Liver (tissue), 9 donors: ENCODE measurements around the gene DMD. TPM values are rescaled to one million over a fixed set of nuclear protein-coding genes. Genes with fewer than 3 reads are reported as not detected.

Experiments used
- DNase-seq: peaks from one replicate; pipeline ENCODE4 v3.0.0-alpha.2; 2017; ENCODE audit warnings: low spot score
- H3K27ac ChIP-seq, 2 donors: one replicate each; pipeline ENCODE4 v1.7.0; 2013; ENCODE audit warnings: inconsistent platforms in 2 of 2, low read length in 2 of 2, control low read depth in 1 of 2, low read depth in 1 of 2, mild to moderate bottlenecking in 1 of 2
- H3K27me3 ChIP-seq, 4 donors: one replicate each; pipeline versions ENCODE4 v1.6.1 to v1.7.0; 2013; ENCODE audit warnings: low read length in 3 of 4, inconsistent platforms in 1 of 4, mild to moderate bottlenecking in 1 of 4, moderate library complexity in 1 of 4; ENCODE audit not compliant: control insufficient read depth in 4 of 4, insufficient read depth in 4 of 4
- H3K36me3 ChIP-seq, 4 donors: one replicate each; pipeline versions ENCODE4 v1.6.1 to v1.7.0; 2013; ENCODE audit warnings: low read length in 3 of 4, mild to moderate bottlenecking in 3 of 4, low read depth in 1 of 4, moderate library complexity in 1 of 4; ENCODE audit not compliant: control insufficient read depth in 4 of 4, insufficient read depth in 3 of 4
- H3K4me1 ChIP-seq, 4 donors: one replicate each; pipeline versions ENCODE4 v1.6.1 to v1.7.0; 2013; ENCODE audit warnings: low read length in 3 of 4, mild to moderate bottlenecking in 3 of 4, moderate library complexity in 1 of 4; ENCODE audit not compliant: control insufficient read depth in 4 of 4, insufficient read depth in 4 of 4
- H3K4me3 ChIP-seq, 3 donors: one replicate each; pipeline versions ENCODE4 v1.6.1 to v1.7.0; 2013; ENCODE audit warnings: low read length in 3 of 3, control low read depth in 1 of 3, low read depth in 1 of 3, mild to moderate bottlenecking in 1 of 3
- H3K9ac ChIP-seq, 2 donors: one replicate each; pipeline ENCODE4 v1.7.0; 2013; ENCODE audit warnings: low read length in 2 of 2, mild to moderate bottlenecking in 2 of 2, moderate library complexity in 2 of 2, control low read depth in 1 of 2, low read depth in 1 of 2
- H3K9me3 ChIP-seq, 4 donors: one replicate each; pipeline versions ENCODE4 v1.6.1 to v1.7.0; 2013; ENCODE audit warnings: low read length in 3 of 4; ENCODE audit not compliant: control insufficient read depth in 4 of 4
- ATF3 ChIP-seq: IDR thresholded peaks from 2 replicates; pipeline ENCODE4 v1.6.1; 2016; ENCODE audit warnings: antibody characterized with exemption
- EGR1 ChIP-seq, 2 donors: IDR thresholded peaks; 2 replicates each; pipeline ENCODE4 v1.6.1; 2016 to 2018; ENCODE audit warnings: antibody characterized with exemption in 2 of 2, low read depth in 2 of 2
- FOXA1 ChIP-seq: IDR thresholded peaks from 2 replicates; pipeline ENCODE4 v1.6.1; 2016; ENCODE audit warnings: antibody characterized with exemption
- FOXA2 ChIP-seq: IDR thresholded peaks from 2 replicates; pipeline ENCODE4 v1.6.1; 2016; ENCODE audit warnings: antibody characterized with exemption
- GABPA ChIP-seq, 2 donors: IDR thresholded peaks in 1 of 2; conservative IDR thresholded peaks in 1 of 2; 2 replicates each; pipeline ENCODE4 v1.6.1; 2016; ENCODE audit warnings: antibody characterized with exemption in 2 of 2, mild to moderate bottlenecking in 1 of 2, moderate library complexity in 1 of 2
- HNF4A ChIP-seq, 2 donors: conservative IDR thresholded peaks; 2 replicates each; pipeline ENCODE4 v1.6.1; 2016; ENCODE audit warnings: antibody characterized with exemption in 2 of 2, mild to moderate bottlenecking in 2 of 2
- HNF4G ChIP-seq: IDR thresholded peaks from 2 replicates; pipeline ENCODE4 v1.6.1; 2016; ENCODE audit warnings: antibody characterized with exemption
- JUND ChIP-seq, 2 donors: IDR thresholded peaks; 2 replicates each; pipeline ENCODE4 v1.6.1; 2016; ENCODE audit warnings: antibody characterized with exemption in 2 of 2
- MAX ChIP-seq: IDR thresholded peaks from 2 replicates; pipeline ENCODE4 v1.6.1; 2016; ENCODE audit warnings: antibody characterized with exemption
- NR2F2 ChIP-seq: IDR thresholded peaks from 2 replicates; pipeline ENCODE4 v1.6.1; 2016; ENCODE audit warnings: antibody characterized with exemption
- RAD21 ChIP-seq, 2 donors: IDR thresholded peaks; 2 replicates each; pipeline ENCODE4 v1.6.1; 2016; ENCODE audit warnings: antibody characterized with exemption in 2 of 2, mild to moderate bottlenecking in 2 of 2
- REST ChIP-seq: IDR thresholded peaks from 2 replicates; pipeline ENCODE4 v1.6.1; 2016; ENCODE audit warnings: antibody characterized with exemption, mild to moderate bottlenecking
- RXRA ChIP-seq, 2 donors: IDR thresholded peaks; 2 replicates each; pipeline ENCODE4 v1.6.1; 2017 to 2018; ENCODE audit warnings: antibody characterized with exemption in 2 of 2, mild to moderate bottlenecking in 1 of 2
- SP1 ChIP-seq: IDR thresholded peaks from 2 replicates; pipeline ENCODE4 v1.6.1; 2018; ENCODE audit warnings: antibody characterized with exemption, mild to moderate bottlenecking
- TAF1 ChIP-seq: conservative IDR thresholded peaks from 2 replicates; pipeline ENCODE4 v1.6.1; 2016; ENCODE audit warnings: antibody characterized with exemption, mild to moderate bottlenecking
- YY1 ChIP-seq: IDR thresholded peaks from 2 replicates; pipeline ENCODE4 v1.6.1; 2016; ENCODE audit warnings: antibody characterized with exemption, mild to moderate bottlenecking
- ZBTB33 ChIP-seq: IDR thresholded peaks from 2 replicates; pipeline ENCODE4 v1.6.1; 2016; ENCODE audit warnings: antibody characterized with exemption
- WGBS: extraction: QIAGEN DNeasy Blood & Tissue Kit; methylation state at CpG from one replicate; pipeline ENCODE4 v1.1.7; 2013; 5-methylcytosine and 5-hydroxymethylcytosine counted together
- polyA plus RNA-seq, 2 donors: library from polyadenylated mRNA; stranded (reverse) in 1 of 2; unstranded in 1 of 2; fragments of 200-250 nt in 1 of 2; fragments of >200 nt in 1 of 2; fragmentation: Nextera tagmentation in 1 of 2; extraction: Ambion mirVana in 1 of 2; gene quantifications; one replicate each; pipeline versions ENCODE4 v1.2.1 to v1.2.3, GENCODE V29; 2013 to 2015
- total RNA-seq, 2 donors: library from RNA; depleted of rRNA; stranded (reverse); fragments of >200 nt; gene quantifications; one replicate each; pipeline ENCODE4 v1.2.3, GENCODE V29; 2014
- donor health status: healthy.
- donor health status: healthy.
- donor health status: healthy.
- donor health status: healthy.
- donor health status: healthy.

Gene DMD
- total and polyA plus RNA-seq, 4 donors = 14.6 to 61.9 (median 23.9) TPM

GRCh38 chrX:31608638-31609037 is 1602.7 kb downstream of the DMD start:
- Histone ChIP-seq H3K9me3 (peaks cover 0 to 2% (median 0%) of the 10 kb centered on the region in 4 donors), H3K36me3 (peaks cover 0 to 2% (median 0%) of the 10 kb centered on the region in 4 donors), H3K9ac (no peak overlapping the region), H3K27ac (no peak overlapping the region), H3K4me1 (no peaks in the 10 kb centered on the region), H3K4me3 (no peak overlapping the region), H3K27me3 (no peaks in the 10 kb centered on the region)
- no peak for TF ChIP-seq NR2F2
- TF ChIP-seq SP1 = no peak
- no peak for TF ChIP-seq ZBTB33
- TF ChIP-seq YY1 = no peak
- no peak for TF ChIP-seq RAD21 (IDR thresholded peaks at IDR 0.05)
- no peak for TF ChIP-seq ATF3
- TF ChIP-seq REST = no peak
- TF ChIP-seq HNF4G = no peak
- no peak for TF ChIP-seq FOXA2
- no peak for TF ChIP-seq GABPA (IDR thresholded peaks at IDR 0.05 in 1 of 2, conservative IDR thresholded peaks at IDR 0.05 in 1 of 2)
- TF ChIP-seq EGR1 (IDR thresholded peaks at IDR 0.05; ENCODE audit: low read depth in 2 of 2) = no peak
- no peak for TF ChIP-seq MAX
- TF ChIP-seq HNF4A (conservative IDR thresholded peaks at IDR 0.05) = no peak
- TF ChIP-seq RXRA (IDR thresholded peaks at IDR 0.05) = no peak
- no peak for TF ChIP-seq TAF1
- no peak for TF ChIP-seq FOXA1
- WGBS = 77% methylated on average over 2 of the region's 2 CpGs
- DNase-seq = no peak

- Histone ChIP-seq H3K27me3 (no peaks in the 10 kb centered on the region), H3K4me3 (no peak overlapping the region), H3K9ac (no peak overlapping the region), H3K36me3 (peaks cover 0 to 2% (median 0%) of the 10 kb centered on the region in 4 donors), H3K27ac (no peak overlapping the region), H3K4me1 (no peaks in the 10 kb centered on the region), H3K9me3 (peaks cover 0 to 2% (median 0%) of the 10 kb centered on the region in 4 donors)
- 91% methylated on average over 4 of the region's 4 CpGs for WGBS
- no peak for DNase-seq
- TF ChIP-seq JUND (IDR thresholded peaks at IDR 0.05) (no peak), FOXA2 (no peak), GABPA (IDR thresholded peaks at IDR 0.05 in 1 of 2, conservative IDR thresholded peaks at IDR 0.05 in 1 of 2) (no peak), MAX (no peak)
These were observed 1604.6 kb downstream of the DMD start for GRCh38 chrX:31606771-31607170.
